Left forelimb (tissue), 1 donor: ENCODE measurements around the gene SPIN1.

Experiments used
- DNase-seq: peaks from one replicate; pipeline ENCODE4 v3.0.0-alpha.2; 2018; ENCODE audit warnings: low spot score

SPIN1 gene

GRCh38 chr9:88498880-88499279, 110.6 kb downstream of the SPIN1 start:
- DNase-seq: no peak

- no peak for DNase-seq
Observed at GRCh38 chr9:88501086-88501485, 112.8 kb downstream of the SPIN1 start.

- no peak for DNase-seq
Observed at GRCh38 chr9:88502552-88503034, 114.3 kb downstream of the SPIN1 start.

- DNase-seq: no peak
Observed at GRCh38 chr9:88503081-88503844, 115.0 kb downstream of the SPIN1 start.

GRCh38 chr9:88503845-88504764, 115.9 kb downstream of the SPIN1 start:
- DNase-seq: no peak

GRCh38 chr9:88508326-88508725, 120.1 kb downstream of the SPIN1 start:
- DNase-seq: no peak

- no peak for DNase-seq
Observed at GRCh38 chr9:88511906-88512305, 123.7 kb downstream of the SPIN1 start.

- DNase-seq: no peak
Observed at GRCh38 chr9:88514247-88514646, 126.0 kb downstream of the SPIN1 start.

- no peak for DNase-seq
Observed at GRCh38 chr9:88521308-88521707, 133.1 kb downstream of the SPIN1 start.

GRCh38 chr9:88522360-88522759, 134.1 kb downstream of the SPIN1 start:
- DNase-seq: no peak

- no peak for DNase-seq
Observed at GRCh38 chr9:88523056-88523455, 134.8 kb downstream of the SPIN1 start.

GRCh38 chr9:88524911-88525310, 136.7 kb downstream of the SPIN1 start:
- no peak for DNase-seq

GRCh38 chr9:88527618-88528017, 139.4 kb downstream of the SPIN1 start:
- no peak for DNase-seq
